Fibroblast of lung (primary cell): ENCODE measurements around the gene KRTAP25-1. TPM values are rescaled to one million over a fixed set of nuclear protein-coding genes. Genes with fewer than 3 reads are reported as not detected.

Experiments used
- DNase-seq, 2 donors: peaks; one replicate each; pipeline versions ENCODE4 v3.0.0 to v3.0.0-alpha.2; 2010; ENCODE audit warnings: low read depth in 2 of 2
- H2AFZ ChIP-seq: 2 replicates; pipeline ENCODE4 v1.5.1; 2012; ENCODE audit warnings: low read length, control low read depth, inconsistent platforms
- H3K27ac ChIP-seq: 2 replicates; pipeline ENCODE4 v1.5.1; 2011; ENCODE audit warnings: low read length, control low read depth; ENCODE audit not compliant: insufficient read depth
- H3K27me3 ChIP-seq: 2 replicates; pipeline ENCODE4 v1.5.1; 2011; ENCODE audit warnings: mild to moderate bottlenecking, low read length; ENCODE audit not compliant: control insufficient read depth, insufficient read depth
- H3K36me3 ChIP-seq: 2 replicates; pipeline ENCODE4 v1.5.1; 2011; ENCODE audit warnings: low read length; ENCODE audit not compliant: control insufficient read depth, insufficient read depth
- H3K4me1 ChIP-seq: 2 replicates; pipeline ENCODE4 v1.5.1; 2011; ENCODE audit warnings: low read length; ENCODE audit not compliant: control insufficient read depth, insufficient read depth; ENCODE audit errors: extremely low read depth
- H3K4me2 ChIP-seq: 2 replicates; pipeline ENCODE4 v1.5.1; 2011; ENCODE audit warnings: low read length, control low read depth; ENCODE audit not compliant: insufficient read depth; ENCODE audit errors: extremely low read depth
- H3K4me3 ChIP-seq, 4 experiments: fragments of 200-600 bp in 1 of 4; sonication (generic) in 1 of 4; replicated peaks in 1 of 4; 2 replicates each; pipeline ENCODE4 v1.5.1; 2011 to 2016; ENCODE audit warnings: low read length in 4 of 4, low read depth in 3 of 4, mild to moderate bottlenecking in 3 of 4, control low read depth in 2 of 4, inconsistent platforms in 1 of 4, mixed read lengths in 1 of 4; ENCODE audit not compliant: insufficient read depth in 1 of 4; ENCODE audit errors: control extremely low read depth in 1 of 4
- H3K79me2 ChIP-seq: 2 replicates; pipeline ENCODE4 v1.5.1; 2012; ENCODE audit warnings: mild to moderate bottlenecking, low read length, inconsistent platforms; ENCODE audit not compliant: control insufficient read depth, insufficient read depth
- H3K9ac ChIP-seq: 2 replicates; pipeline ENCODE4 v1.5.1; 2011; ENCODE audit warnings: mild to moderate bottlenecking, low read length, control low read depth; ENCODE audit not compliant: insufficient read depth
- H3K9me3 ChIP-seq: 2 replicates; pipeline ENCODE4 v1.5.1; 2012; ENCODE audit warnings: low read depth, low read length; ENCODE audit not compliant: control insufficient read depth, insufficient read depth
- H4K20me1 ChIP-seq: 2 replicates; pipeline ENCODE4 v1.5.1; 2011; ENCODE audit warnings: low read length; ENCODE audit not compliant: control insufficient read depth, insufficient read depth; ENCODE audit errors: extremely low read depth
- CTCF ChIP-seq, 2 donors: IDR thresholded peaks in 1 of 2; conservative IDR thresholded peaks in 1 of 2; 1 replicate in 1 of 2; 2 replicates in 1 of 2; pipeline ENCODE4 v1.5.1; 2011 to 2012; ENCODE audit warnings: low read length in 2 of 2, control low read depth in 1 of 2, inconsistent platforms in 1 of 2, low read depth in 1 of 2, mild to moderate bottlenecking in 1 of 2
- EZH2 ChIP-seq: IDR thresholded peaks from 2 replicates; pipeline ENCODE4 v1.5.1; 2012; ENCODE audit warnings: low read length, control low read depth, mild to moderate bottlenecking; ENCODE audit errors: missing control alignments
- polyA plus RNA-seq, 2 donors: library from polyadenylated mRNA; depleted of rRNA in 1 of 2; stranded (reverse) in 1 of 2; unstranded in 1 of 2; fragments of >200 nt; gene quantifications; 2 replicates each; pipeline ENCODE4 v1.2.1, GENCODE V29; 2011 to 2012; ENCODE audit warnings: missing spikeins in 1 of 2
- total RNA-seq: library from RNA; depleted of rRNA; stranded (reverse); fragments of >200 nt; gene quantifications from 2 replicates; pipeline ENCODE4 v1.2.1, GENCODE V29; 2014

KRTAP25-1 gene
- total and polyA plus RNA-seq, 2 donors (not counting 1 experiment from before 2014, with no cell fraction given) = not detected

- H3K4me3 ChIP-seq = no peak within 1 kb of the TSS
- no peak within 1 kb of the TSS for H3K27ac ChIP-seq
- TF ChIP-seq EZH2 = no peak
- no peak for TF ChIP-seq CTCF (conservative IDR thresholded peaks at IDR 0.05 in 1 of 2, IDR thresholded peaks at IDR 0.05 in 1 of 2; ENCODE audit: low read depth in 1 of 2, low read length in 2 of 2)
- H3K27me3 ChIP-seq = no peaks in the 10 kb centered on the region
- no peak within 1 kb of the TSS for H2AFZ ChIP-seq
- H3K4me1 ChIP-seq = no peaks in the 10 kb centered on the region
- H3K79me2 ChIP-seq = no peaks in the 10 kb centered on the region
- DNase-seq = no peak
- H3K9ac ChIP-seq = no peak within 1 kb of the TSS
- no peak within 1 kb of the TSS for H3K4me2 ChIP-seq
- H3K36me3 ChIP-seq = no peaks in the 10 kb centered on the region
- no peaks in the 10 kb centered on the region for H3K9me3 ChIP-seq
- H4K20me1 ChIP-seq = no peaks in the 10 kb centered on the region
Measured at GRCh38 chr21:30320215-30320614, 30.9 kb upstream of the KRTAP25-1 start, which contains the start of gene KRTAP26-1. KRTAP26-1 (minus strand) TSS chr21:30320315; CDS start chr21:30320035, 280 bp downstream.

- H2AFZ ChIP-seq = no peak overlapping the region
- no peaks in the 10 kb centered on the region for H3K27me3 ChIP-seq
- no peak for DNase-seq
- no peaks in the 10 kb centered on the region for H3K79me2 ChIP-seq
- TF ChIP-seq CTCF (conservative IDR thresholded peaks at IDR 0.05 in 1 of 2, IDR thresholded peaks at IDR 0.05 in 1 of 2; ENCODE audit: low read depth in 1 of 2, low read length in 2 of 2) (no peak), EZH2 (no peak)
- H3K4me2 ChIP-seq = no peak overlapping the region
- no peaks in the 10 kb centered on the region for H3K36me3 ChIP-seq
- H3K4me1 ChIP-seq = no peaks in the 10 kb centered on the region
- no peaks in the 10 kb centered on the region for H3K9me3 ChIP-seq
- H3K27ac ChIP-seq = no peak overlapping the region
- no peak overlapping the region for H3K4me3 ChIP-seq
- H4K20me1 ChIP-seq = no peaks in the 10 kb centered on the region
- H3K9ac ChIP-seq = no peak overlapping the region
Measured at GRCh38 chr21:30315701-30316100, 26.4 kb upstream of the KRTAP25-1 start.

- H3K36me3 ChIP-seq = no peaks in the 10 kb centered on the region
- H3K4me3 ChIP-seq = no peak overlapping the region
- no peaks in the 10 kb centered on the region for H3K4me1 ChIP-seq
- no peak for DNase-seq
- H4K20me1 ChIP-seq = no peaks in the 10 kb centered on the region
- no peak overlapping the region for H2AFZ ChIP-seq
- H3K27ac ChIP-seq = no peak overlapping the region
- H3K9ac ChIP-seq = no peak overlapping the region
- no peaks in the 10 kb centered on the region for H3K79me2 ChIP-seq
- H3K4me2 ChIP-seq = no peak overlapping the region
- H3K27me3 ChIP-seq = no peaks in the 10 kb centered on the region
- H3K9me3 ChIP-seq = no peaks in the 10 kb centered on the region
- TF ChIP-seq EZH2 (no peak), CTCF (conservative IDR thresholded peaks at IDR 0.05 in 1 of 2, IDR thresholded peaks at IDR 0.05 in 1 of 2; ENCODE audit: low read depth in 1 of 2, low read length in 2 of 2) (no peak)
Measured at GRCh38 chr21:30306884-30307283, 17.6 kb upstream of the KRTAP25-1 start.
